NAMALWA (cell line): Measurements from ENCODE around the gene ELMOD1.

Experiments
- DNase-seq: peaks from one replicate; pipeline ENCODE4 v3.0.0-alpha.2; 2015; ENCODE audit warnings: low spot score

The ELMOD1 gene

GRCh38 chr11:107646783-107647182, 55.8 kb downstream of the ELMOD1 start:
- no peak for DNase-seq

GRCh38 chr11:107648242-107648641, 57.3 kb downstream of the ELMOD1 start:
- no peak for DNase-seq

- peak; percentile 9 for DNase-seq
Measured at GRCh38 chr11:107651672-107652071, 60.7 kb downstream of the ELMOD1 start.

GRCh38 chr11:107653076-107653475, 62.1 kb downstream of the ELMOD1 start:
- no peak for DNase-seq

DNA sequence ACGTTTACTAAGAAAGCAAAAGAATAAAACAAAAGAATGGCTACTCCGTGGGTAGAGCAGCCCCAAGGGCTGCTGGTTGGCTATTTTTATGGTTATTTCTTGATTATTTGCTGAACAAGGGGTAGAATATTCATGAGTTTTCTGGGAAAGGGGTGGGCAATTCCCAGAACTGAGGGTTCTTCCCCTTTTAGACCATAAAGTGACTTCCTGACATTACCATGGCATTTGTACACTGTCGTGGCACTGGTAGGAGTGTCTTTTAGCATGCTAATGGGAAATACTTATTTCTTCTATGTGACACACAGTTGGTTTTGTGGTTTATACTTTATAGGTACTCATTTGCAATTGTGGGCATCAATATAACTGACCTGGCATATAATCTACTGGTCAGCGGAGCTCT, 64.7 kb downstream of the ELMOD1 start:
- DNase-seq = no peak

GRCh38 chr11:107659310-107659709, 68.4 kb downstream of the ELMOD1 start:
- no peak for DNase-seq

DNA sequence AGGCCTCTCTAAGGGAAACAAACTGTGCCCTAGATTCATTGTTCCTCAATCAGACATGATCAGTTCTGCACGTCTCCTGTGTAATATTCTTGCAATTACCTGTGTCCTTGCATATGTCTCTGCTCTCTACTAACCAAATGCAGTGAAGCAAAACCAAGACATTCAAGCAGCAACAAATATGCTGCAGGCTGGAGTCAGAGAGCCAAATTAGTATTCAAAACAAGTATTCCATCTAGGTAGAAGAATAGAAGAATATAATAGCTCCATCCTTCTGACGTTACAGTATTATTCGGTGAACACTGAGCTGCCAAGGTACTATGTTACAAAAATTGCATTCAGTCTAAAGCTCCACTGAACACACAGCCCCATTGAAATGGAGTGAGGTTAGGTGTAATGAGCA, 69.1 kb downstream of the ELMOD1 start:
- no peak for DNase-seq

- no peak for DNase-seq
Measured at GRCh38 chr11:107661656-107662055, 70.7 kb downstream of the ELMOD1 start.

DNA sequence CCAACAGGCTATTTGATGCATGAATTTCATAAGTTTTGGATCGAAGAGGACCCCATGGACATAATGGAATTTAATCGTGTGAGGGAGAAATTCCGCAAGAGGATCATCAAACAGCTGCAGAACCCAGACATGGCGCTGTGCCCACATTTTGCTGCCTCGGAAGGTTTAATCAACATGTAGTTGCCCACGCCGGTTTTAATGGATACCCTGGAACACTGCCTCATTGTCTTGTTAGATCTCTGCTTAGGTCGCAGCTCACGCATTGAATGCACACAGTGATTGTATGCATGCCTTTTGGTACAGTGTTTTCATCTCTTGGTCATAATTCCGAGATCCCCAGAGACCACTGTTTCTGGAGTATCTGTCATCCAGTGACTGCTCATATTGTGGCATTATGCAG, 74.1 kb downstream of the ELMOD1 start:
- no peak for DNase-seq

DNA sequence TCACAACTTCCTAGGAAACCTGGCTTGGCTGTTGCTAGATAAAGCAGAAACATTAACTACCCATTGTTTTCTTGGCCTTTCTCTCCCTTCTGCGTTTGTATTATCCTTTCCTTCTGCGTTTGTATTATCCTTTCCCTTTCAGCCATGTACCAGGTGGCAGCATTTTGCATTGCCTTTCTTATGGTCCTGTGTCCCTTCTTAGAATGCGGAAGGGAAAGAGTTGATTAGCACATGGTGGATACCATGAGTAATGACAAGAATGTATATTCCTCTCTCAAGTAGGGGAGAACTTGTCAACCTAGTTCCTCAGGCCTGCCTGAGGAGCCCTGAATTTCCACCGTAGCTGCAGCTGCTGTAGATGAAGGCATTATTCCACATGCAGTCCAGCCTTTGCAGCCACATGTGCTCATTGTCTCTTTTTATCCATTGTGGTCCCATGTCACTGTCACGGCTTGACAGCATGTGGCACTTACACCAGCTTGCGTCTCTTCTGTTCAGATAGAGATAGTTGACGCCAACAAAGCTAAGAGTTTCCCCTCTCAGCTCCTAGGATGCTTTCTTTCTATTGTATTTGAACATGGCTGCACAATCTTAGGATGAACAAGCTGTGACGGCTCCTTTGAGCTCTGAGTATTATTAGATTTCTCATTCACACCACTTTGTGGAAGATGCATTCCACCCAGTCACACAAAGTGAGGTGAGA, 76.1 kb downstream of the ELMOD1 start:
- no peak for DNase-seq

DNA sequence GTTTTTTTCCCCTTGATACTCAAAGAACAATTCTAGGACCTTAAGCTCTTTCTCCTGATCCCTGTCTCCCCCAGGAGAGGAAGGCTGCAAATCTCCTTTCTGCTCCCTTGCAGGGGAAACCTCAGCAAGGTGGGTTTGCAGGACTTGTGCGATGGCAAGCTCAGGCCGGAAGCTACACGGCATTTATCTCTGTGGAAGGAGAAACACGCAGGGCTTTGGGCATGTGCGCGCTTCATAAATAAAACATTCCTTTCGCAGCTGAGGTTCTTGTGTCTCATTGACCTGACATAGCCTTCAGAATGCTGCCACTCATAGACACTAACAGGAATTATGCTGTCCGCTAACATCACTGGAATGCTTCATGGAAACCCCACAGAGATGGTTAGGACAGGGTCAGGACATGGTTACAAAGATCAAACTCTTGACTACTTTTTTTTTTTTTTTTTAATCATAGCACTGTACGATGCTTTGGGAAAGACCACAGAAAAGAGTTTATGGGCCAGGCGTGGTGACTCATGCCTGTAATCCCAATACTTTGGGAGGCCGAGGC, 78.3 kb downstream of the ELMOD1 start:
- DNase-seq = no peak

DNA sequence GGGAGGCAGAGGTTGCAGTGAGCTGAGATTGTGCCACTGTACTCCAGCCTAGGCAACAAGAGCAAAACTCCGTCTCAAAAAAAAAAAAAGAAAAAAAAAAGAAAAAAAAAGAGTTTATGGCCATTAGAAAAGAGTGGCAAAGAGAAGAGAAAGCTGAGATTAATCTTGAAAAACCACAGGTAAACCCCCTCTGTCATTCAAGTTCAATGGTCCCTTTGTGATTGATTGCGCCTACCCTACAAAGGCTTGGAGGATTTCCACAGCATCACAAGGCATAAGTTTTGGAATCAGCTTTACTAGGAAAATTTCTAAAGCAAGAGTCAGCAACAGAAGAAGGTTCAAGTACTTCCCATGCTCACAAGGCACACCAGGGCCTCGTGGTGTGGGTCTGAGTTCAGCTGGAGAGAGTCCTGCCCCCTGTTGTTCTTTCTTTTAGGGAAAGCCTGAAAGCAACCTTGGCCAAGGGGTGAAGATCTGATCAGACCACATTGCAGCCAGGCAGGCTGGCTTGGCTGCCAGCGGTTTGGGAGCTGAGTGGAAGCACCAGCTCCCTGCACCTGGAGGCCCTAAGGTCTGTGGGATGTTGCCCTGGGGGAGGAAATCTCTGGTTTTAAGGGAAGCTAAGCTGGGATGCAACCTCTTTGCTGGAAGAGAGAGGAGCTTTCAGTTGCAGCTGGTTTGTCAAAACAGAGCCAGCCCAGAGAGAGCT, 79.1 kb downstream of the ELMOD1 start:
- no peak for DNase-seq

DNA sequence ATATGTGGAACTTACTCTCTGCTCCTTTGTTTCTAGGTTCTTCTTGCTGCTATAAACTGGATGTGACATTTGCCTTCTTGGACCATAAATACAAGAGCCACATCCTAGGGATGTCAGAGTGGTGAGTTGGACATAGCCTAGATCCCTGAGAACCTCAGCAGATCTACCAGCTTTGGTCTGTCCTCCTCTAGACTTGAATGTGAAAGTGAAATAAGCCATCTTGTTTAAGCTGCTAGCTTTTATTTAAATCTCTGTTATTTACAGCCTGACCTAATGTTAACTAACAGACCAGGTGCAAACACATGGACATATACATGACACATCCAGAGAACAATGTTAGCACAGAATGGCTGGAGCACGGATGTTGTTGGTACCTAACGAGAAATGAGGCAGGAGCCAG, 85.0 kb downstream of the ELMOD1 start:
- no peak for DNase-seq

DNA sequence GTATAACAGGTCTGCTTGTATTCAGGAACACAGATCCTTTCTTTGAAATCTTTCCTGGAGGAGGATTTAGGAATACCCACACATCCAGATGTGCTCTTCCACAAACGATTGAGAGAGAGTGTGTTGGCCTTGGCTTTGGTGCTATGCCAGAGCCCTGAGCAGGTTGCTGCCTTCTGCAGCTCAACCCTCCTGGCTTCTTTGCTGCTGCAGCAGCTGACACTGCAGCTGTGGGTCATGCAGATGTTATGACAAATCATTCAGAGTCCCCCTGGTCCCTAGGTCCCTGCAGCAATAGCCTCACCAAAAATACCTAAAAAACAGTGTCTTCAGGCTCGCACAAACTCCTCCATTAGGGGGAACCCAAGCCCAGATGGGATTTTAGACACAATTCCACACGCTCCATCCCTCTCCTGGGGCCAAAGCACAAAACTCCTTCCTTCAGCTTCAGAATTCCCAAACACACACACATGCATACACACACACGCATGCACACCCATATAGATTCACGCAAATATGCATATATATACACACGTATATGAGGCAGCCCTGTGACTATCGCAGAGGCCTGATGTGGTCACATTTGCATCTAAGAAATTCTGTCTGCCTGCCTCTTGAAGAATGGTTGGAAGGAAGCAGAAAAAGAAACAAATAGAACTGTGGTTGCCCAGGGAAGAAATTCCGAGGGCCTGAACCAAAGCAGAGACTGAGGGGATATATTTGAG, 85.5 kb downstream of the ELMOD1 start:
- peak; percentile 14 for DNase-seq

GRCh38 chr11:107677924-107678631, 87.1 kb downstream of the ELMOD1 start:
- DNase-seq = no peak

DNA sequence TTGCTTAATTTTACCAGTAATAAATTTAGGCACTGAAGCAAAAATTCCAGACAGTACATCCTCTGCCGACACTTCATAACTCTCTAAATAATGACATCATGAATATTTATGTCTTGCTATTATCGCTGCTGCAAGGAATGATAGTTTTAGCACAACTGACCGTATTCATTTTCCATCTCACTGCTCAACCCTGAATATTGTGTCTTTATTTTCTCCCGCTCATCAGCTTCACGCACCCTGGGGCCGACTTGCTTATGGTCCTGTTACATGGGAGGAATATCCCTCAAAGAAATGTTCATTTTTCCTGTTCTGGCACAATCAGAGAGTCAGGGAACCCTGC, 87.7 kb downstream of the ELMOD1 start:
- DNase-seq = no peak

GRCh38 chr11:107679255-107680024, 88.5 kb downstream of the ELMOD1 start:
- no peak for DNase-seq

DNA sequence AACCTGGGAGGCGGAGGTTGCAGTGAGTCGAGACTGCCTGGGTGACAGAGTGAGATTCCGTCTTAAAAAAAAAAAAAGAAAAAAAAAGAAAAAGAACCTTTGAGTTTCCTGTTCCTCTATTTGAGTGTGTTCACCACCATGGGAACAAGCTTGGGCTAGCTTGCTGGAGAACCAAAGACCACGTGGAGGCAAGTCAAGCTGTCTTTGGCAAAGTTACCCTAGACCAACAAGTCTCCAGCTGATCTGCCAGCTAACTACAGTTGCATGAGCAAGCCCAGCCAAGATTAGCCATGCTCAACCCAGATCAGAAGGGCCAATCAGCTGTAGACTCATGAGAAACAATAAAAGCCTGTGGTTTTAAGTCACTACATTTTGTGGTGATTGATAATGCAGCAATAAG, 91.2 kb downstream of the ELMOD1 start:
- no peak for DNase-seq

- no peak for DNase-seq
Measured at GRCh38 chr11:107682572-107682971, 91.6 kb downstream of the ELMOD1 start.

DNA sequence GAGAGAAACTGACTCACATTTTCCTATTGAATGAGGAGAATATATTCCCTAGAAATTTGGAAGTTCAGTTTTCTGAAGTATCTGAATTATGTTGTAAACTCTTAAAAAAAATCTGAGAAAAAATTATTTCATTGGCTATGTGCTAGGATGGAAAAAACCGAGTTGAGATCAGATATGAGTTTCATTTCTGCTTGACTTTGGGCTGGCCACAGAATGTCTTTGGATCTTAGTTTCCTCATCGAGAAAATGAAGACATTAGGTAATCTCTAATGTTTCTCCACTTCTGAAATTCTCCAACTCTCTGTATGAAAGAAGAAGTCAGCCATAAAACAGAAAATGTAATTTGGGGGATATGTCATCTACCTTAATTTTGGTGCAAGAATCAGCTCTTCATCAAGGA, 92.1 kb downstream of the ELMOD1 start:
- DNase-seq = no peak

DNA sequence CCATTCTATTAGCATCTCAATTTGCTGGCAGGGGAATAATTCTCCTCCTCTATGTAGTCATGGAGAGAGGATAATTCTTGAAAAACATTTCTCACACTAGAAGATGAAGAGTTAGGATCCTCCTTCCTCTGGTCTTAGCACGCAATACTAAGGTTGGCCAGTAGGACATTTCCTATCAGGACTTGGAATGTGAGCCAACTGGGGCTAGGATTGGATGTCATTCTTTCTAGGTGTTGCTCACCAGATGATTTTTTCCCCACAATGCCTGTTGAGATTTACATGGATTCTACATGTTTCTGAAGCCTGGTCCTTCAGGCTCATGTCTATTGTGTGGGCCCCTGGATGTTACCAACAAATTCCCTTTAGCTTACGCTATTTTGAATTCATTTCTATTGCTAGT, 92.9 kb downstream of the ELMOD1 start:
- peak; percentile 34 for DNase-seq
